Forelimb muscle (tissue), 1 donor: ENCODE data around the gene SART3. TPM values are rescaled to one million over a fixed set of nuclear protein-coding genes. Genes with fewer than 3 reads are reported as not detected.
"Not testable (repeated sequence)": the region's sequence is repeated elsewhere in the genome, so short reads cannot be mapped to it uniquely, and the experiment has no call there.

Experiments
- DNase-seq: peaks from one replicate; pipeline ENCODE4 v3.0.0-alpha.2; 2013; ENCODE audit warnings: low read depth
- polyA plus RNA-seq: library from polyadenylated mRNA; unstranded; fragments of 120-200 nt; gene quantifications from one replicate; pipeline ENCODE4 v1.2.1, GENCODE V29; 2013; ENCODE audit not compliant: insufficient read length

The SART3 gene
- polyA plus RNA-seq, 1 donor = 31.9 TPM

GRCh38 chr12:108581311-108582227 is 20.6 kb upstream of the SART3 start:
- DNase-seq = no peak

GRCh38 chr12:108580531-108580930 is 19.6 kb upstream of the SART3 start:
- no peak for DNase-seq

- DNase-seq = no peak
Observed at GRCh38 chr12:108578813-108579212, 17.8 kb upstream of the SART3 start.

- no peak for DNase-seq
Observed at GRCh38 chr12:108578264-108578663, 17.3 kb upstream of the SART3 start.

- DNase-seq = no peak
Observed at GRCh38 chr12:108577458-108577857, 16.5 kb upstream of the SART3 start.

GRCh38 chr12:108576660-108577234 is 15.8 kb upstream of the SART3 start:
- no peak for DNase-seq

GRCh38 chr12:108575199-108575912 is 14.4 kb upstream of the SART3 start:
- DNase-seq = no peak

GRCh38 chr12:108574276-108574675 is 13.3 kb upstream of the SART3 start:
- not testable (repeated sequence) for DNase-seq

GRCh38 chr12:108573317-108573716 is 12.3 kb upstream of the SART3 start:
- DNase-seq = no peak

- DNase-seq = no peak
Observed at GRCh38 chr12:108572166-108572790, 11.3 kb upstream of the SART3 start.

GRCh38 chr12:108571609-108572165 is 10.7 kb upstream of the SART3 start:
- no peak for DNase-seq

GRCh38 chr12:108570743-108571608 is 10.0 kb upstream of the SART3 start:
- DNase-seq = no peak

- DNase-seq = no peak
Observed at GRCh38 chr12:108568338-108569154, 7.6 kb upstream of the SART3 start.

GRCh38 chr12:108567406-108568337 is 6.7 kb upstream of the SART3 start:
- no peak for DNase-seq

GRCh38 chr12:108566452-108566851 is 5.5 kb upstream of the SART3 start:
- DNase-seq = no peak

- DNase-seq = no peak
Observed at GRCh38 chr12:108565976-108566375, 5.0 kb upstream of the SART3 start.

GRCh38 chr12:108565146-108565545 is 4.2 kb upstream of the SART3 start:
- no peak for DNase-seq

- no peak for DNase-seq
Observed at GRCh38 chr12:108564724-108565123, 3.8 kb upstream of the SART3 start.

- no peak for DNase-seq
Observed at GRCh38 chr12:108563804-108564151, 2.8 kb upstream of the SART3 start.
